Memory B cell (primary cell): ENCODE measurements around the gene HHEX.
A peak's percentile ranks its signal among the peaks of the same experiment; 100 is the strongest.

Experiments used
- ATAC-seq: fragments of 150-1000 bp; cut with Tn5 transposase; 2 replicates; pipeline ENCODE4 v1.10.0; 2021; ENCODE audit warnings: low read depth, mild to moderate bottlenecking, moderate library complexity
- DNase-seq, 2 donors: peaks; one replicate each; pipeline ENCODE4 v3.0.0; 2022; ENCODE audit warnings: low spot score in 2 of 2
- H3K27ac Mint-ChIP-seq: one replicate; pipeline ENCODE4 v1.8.0; 2022; ENCODE audit warnings: mild to moderate bottlenecking, moderate library complexity, mixed read lengths
- H3K27me3 Mint-ChIP-seq: one replicate; pipeline ENCODE4 v1.8.0; 2022; ENCODE audit warnings: mixed read lengths
- H3K36me3 Mint-ChIP-seq: one replicate; pipeline ENCODE4 v1.8.0; 2022; ENCODE audit warnings: mild to moderate bottlenecking, mixed read lengths
- H3K4me1 Mint-ChIP-seq: one replicate; pipeline ENCODE4 v1.8.0; 2022; ENCODE audit warnings: mixed read lengths
- H3K4me3 Mint-ChIP-seq: one replicate; pipeline ENCODE4 v1.8.0; 2022; ENCODE audit warnings: mild to moderate bottlenecking, moderate library complexity, mixed read lengths
- H3K9me3 Mint-ChIP-seq: one replicate; pipeline ENCODE4 v1.8.0; 2022; ENCODE audit warnings: mixed read lengths

HHEX gene

GRCh38 chr10:92699518-92700381 is 10.0 kb downstream of the HHEX start:
- Mint-ChIP-seq H3K27me3 (no peaks in the 10 kb centered on the region), H3K27ac (peak overlapping the region; percentile 67), H3K4me3 (peak overlapping the region; percentile 83), H3K9me3 (no peaks in the 10 kb centered on the region), H3K4me1 (peaks cover 34% of the 10 kb centered on the region), H3K36me3 (peaks cover 4% of the 10 kb centered on the region)
- peak; percentile 56 for ATAC-seq
- DNase-seq, result peak; percentile 23 to 39

GRCh38 chr10:92702301-92702916 is 12.7 kb downstream of the HHEX start:
- Mint-ChIP-seq H3K4me3 (peak overlapping the region; percentile 69), H3K36me3 (no peaks in the 10 kb centered on the region), H3K27me3 (no peaks in the 10 kb centered on the region), H3K9me3 (no peaks in the 10 kb centered on the region), H3K27ac (peak overlapping the region; percentile 31), H3K4me1 (peaks cover 29% of the 10 kb centered on the region)
- ATAC-seq, result peak; percentile 41
- DNase-seq, result no peak

DNA sequence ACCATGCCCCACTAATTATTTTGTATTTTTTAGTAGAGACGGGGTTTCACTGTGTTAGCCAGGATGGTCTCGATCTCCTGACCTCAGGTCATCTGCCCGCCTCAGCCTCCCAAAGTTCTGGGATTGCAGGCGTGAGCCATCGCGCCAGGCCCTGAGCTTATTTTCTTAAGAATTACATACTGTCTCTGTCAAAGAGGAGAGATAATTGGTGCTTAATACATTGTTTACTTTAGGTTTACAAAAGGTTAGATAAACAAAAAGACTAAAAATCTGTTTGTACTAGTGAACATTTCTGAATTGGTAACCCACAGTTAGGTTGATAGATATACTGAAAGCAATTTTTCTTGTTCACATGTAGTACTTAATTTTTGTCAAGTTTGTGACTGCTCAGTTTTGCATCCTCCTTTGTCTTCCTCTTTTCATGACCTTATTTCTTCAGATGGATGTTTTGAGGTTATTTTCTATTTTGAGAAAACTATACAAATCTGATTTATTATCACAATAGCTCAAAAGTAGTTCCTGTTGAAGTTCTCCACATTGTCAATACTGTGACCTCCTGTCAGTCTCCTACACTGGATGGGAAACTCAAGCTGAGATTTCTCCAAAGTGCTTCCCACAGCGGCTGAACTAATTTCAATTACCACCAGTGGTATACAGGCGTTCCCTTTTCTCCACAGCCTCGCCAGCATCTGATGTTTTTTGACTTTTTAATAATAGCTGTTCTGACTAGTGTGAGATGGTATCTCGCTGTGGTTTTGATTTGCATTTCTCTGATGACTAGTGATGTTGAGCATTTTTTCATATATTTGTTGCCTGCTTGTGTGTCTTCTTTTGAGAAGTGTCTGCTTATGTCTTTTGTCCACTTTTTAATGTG is 22.5 kb downstream of the HHEX start:
- Mint-ChIP-seq H3K4me3 (peak overlapping the region; percentile 9), H3K27ac (peak overlapping the region; percentile 76), H3K4me1 (peaks cover 16% of the 10 kb centered on the region), H3K27me3 (no peaks in the 10 kb centered on the region), H3K36me3 (no peaks in the 10 kb centered on the region), H3K9me3 (no peaks in the 10 kb centered on the region)
- ATAC-seq, result peak; percentile 83
- DNase-seq, result peak; percentile 31 to 46

DNA sequence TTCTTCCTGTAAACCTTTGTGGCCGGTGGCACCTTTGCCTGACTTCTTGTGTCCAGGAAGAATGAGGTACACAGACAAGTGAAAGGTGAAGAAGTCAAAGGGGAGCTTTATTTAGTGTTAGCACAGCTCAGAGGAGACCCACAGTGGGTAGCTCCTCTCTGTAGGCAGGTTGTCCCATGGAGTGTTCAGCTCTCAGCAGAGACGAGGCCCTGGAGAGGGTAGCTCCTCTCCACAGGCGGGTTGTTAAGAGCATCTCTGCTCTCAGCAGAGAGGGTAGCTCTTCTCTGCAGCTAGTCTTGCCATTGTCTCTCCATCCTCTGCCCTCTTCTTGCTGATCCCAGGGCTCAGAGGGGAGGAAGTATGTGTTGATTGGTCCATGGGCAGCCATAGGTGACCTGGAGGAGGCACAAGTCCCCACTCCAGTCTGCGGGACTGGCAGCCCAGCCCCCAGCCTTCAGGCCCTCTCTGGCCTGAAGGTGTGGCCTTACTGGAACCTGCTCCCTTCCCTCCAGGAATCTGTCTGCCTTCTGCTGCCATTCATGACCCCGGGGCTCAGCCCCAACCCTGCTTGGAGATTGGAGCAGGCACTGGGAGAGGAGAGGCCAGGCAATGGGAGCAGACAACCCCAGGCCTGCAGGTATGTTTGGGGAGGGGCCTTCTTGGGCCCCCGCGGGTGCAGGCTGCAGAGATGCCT is 24.5 kb downstream of the HHEX start:
- Mint-ChIP-seq H3K36me3 (no peaks in the 10 kb centered on the region), H3K9me3 (no peaks in the 10 kb centered on the region), H3K27me3 (no peaks in the 10 kb centered on the region), H3K4me3 (no peak overlapping the region), H3K4me1 (peaks cover 20% of the 10 kb centered on the region), H3K27ac (no peak overlapping the region)
- ATAC-seq (no peak), DNase-seq (no peak)

DNA sequence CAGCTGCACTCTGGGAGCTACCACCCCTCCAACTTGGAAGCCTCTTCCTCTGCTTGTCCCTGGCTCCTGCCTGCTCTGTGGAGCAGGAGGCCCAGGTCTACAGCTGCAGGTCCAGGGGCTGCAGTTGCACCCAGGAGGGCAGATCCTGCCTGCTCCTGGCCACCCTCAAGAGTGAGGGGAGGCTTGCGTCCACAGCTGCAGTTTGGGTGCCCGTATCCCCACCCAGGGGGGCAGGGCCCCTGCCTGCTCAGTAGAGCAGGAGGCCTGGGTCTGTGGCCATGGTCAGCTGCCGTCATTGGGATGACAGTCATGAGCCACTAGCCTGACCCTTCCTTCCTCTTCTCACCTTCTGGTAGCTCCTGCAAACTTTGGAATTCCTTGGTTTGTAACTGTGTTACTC is 25.1 kb downstream of the HHEX start:
- DNase-seq, result no peak
- no peak for ATAC-seq
- no peaks in the 10 kb centered on the region for H3K9me3 Mint-ChIP-seq
- H3K27ac Mint-ChIP-seq, result no peak overlapping the region
- H3K36me3 Mint-ChIP-seq, result no peaks in the 10 kb centered on the region
- H3K27me3 Mint-ChIP-seq, result no peaks in the 10 kb centered on the region
- H3K4me1 Mint-ChIP-seq, result peaks cover 23% of the 10 kb centered on the region
- no peak overlapping the region for H3K4me3 Mint-ChIP-seq

- H3K4me3 Mint-ChIP-seq, result no peak overlapping the region
- ATAC-seq, result peak; percentile 31
- peaks cover 33% of the 10 kb centered on the region for H3K4me1 Mint-ChIP-seq
- no peaks in the 10 kb centered on the region for H3K9me3 Mint-ChIP-seq
- H3K36me3 Mint-ChIP-seq, result no peaks in the 10 kb centered on the region
- no peaks in the 10 kb centered on the region for H3K27me3 Mint-ChIP-seq
- H3K27ac Mint-ChIP-seq, result peak overlapping the region; percentile 26
- DNase-seq, result no peak
These were observed 30.5 kb downstream of the HHEX start for GRCh38 chr10:92719991-92720830.

- DNase-seq, result no peak
These were observed 31.0 kb downstream of the HHEX start for GRCh38 chr10:92720831-92721165.

DNA sequence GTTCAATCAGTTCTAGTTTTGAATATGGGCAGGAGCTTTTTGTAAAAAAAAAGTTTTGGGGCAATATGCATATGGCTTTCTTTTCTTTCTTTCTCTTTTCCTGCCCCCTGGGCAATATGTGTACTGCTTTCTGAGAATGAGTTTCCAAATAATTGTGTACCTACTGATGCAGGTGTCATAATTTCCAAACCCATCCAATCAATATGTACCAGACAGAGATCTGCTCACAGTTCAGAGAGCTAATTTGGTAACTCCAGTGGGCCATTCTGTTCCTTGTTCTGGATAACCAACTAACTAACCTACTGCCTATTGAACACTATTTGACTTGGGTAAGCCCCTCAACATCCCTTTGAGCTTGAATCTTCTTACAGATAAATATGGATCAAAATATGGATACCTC is 32.6 kb downstream of the HHEX start:
- Mint-ChIP-seq H3K27ac (no peak overlapping the region), H3K36me3 (no peaks in the 10 kb centered on the region), H3K4me3 (no peak overlapping the region), H3K9me3 (no peaks in the 10 kb centered on the region), H3K27me3 (no peaks in the 10 kb centered on the region), H3K4me1 (peaks cover 24% of the 10 kb centered on the region)
- DNase-seq (no peak), ATAC-seq (no peak)

More at GRCh38 chr10:92720831-92721165, 31.0 kb downstream of the HHEX start:
- Mint-ChIP-seq H3K4me3 (no peak overlapping the region), H3K9me3 (no peaks in the 10 kb centered on the region), H3K27ac (no peak overlapping the region), H3K27me3 (no peaks in the 10 kb centered on the region), H3K36me3 (no peaks in the 10 kb centered on the region), H3K4me1 (peaks cover 30% of the 10 kb centered on the region)
- no peak for ATAC-seq

DNA sequence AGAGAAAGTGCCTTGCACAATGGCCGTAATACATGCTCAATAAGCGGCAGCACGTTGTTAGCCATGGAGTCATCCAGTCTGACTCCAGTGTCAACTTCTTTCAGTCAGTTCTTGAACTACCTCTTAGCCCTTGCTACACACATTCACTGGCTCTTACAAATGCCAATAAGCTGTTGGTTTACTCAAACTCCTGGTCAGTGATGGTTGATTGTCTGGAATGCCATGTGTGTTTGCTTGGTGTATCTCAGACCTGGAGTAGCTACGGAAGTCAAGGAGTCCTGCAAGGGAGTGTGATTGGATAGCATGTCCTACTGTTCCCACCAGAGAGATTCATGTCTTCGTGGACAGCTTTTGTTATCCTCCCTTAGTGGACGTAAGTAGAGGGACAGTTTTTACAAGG is 37.4 kb downstream of the HHEX start:
- ATAC-seq, result no peak
- H3K36me3 Mint-ChIP-seq, result no peaks in the 10 kb centered on the region

DNA sequence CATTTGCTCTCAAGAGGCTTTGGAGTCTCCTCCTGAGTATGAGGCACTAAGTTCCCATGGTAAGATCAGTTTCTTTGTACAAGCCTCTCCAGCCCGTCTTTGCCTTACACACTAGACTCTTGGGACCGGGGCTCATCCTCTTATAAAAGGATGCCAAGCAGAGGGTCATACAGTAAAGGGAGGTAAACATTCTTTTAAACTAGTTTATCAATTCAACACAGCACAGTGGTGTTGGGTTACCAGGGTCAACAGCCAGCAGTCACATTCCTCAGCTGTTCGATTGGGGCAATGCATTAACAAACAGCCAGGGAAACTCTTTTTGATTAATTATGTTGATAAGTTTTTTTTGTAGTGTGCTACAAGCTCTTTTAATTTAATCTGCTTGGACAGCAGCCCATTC is 37.8 kb downstream of the HHEX start:
- Mint-ChIP-seq H3K4me3 (no peak overlapping the region), H3K27me3 (no peaks in the 10 kb centered on the region), H3K4me1 (peaks cover 31% of the 10 kb centered on the region), H3K36me3 (no peaks in the 10 kb centered on the region), H3K27ac (no peak overlapping the region), H3K9me3 (no peaks in the 10 kb centered on the region)
- DNase-seq (no peak), ATAC-seq (no peak)

More for the DNA sequence above, 37.4 kb downstream of the HHEX start:
- no peak for DNase-seq
- H3K4me3 Mint-ChIP-seq, result no peak overlapping the region
- H3K4me1 Mint-ChIP-seq, result peaks cover 32% of the 10 kb centered on the region
- no peaks in the 10 kb centered on the region for H3K9me3 Mint-ChIP-seq
- no peak overlapping the region for H3K27ac Mint-ChIP-seq
- no peaks in the 10 kb centered on the region for H3K27me3 Mint-ChIP-seq

GRCh38 chr10:92729886-92730285 is 40.1 kb downstream of the HHEX start:
- Mint-ChIP-seq H3K36me3 (no peaks in the 10 kb centered on the region), H3K4me1 (peaks cover 34% of the 10 kb centered on the region), H3K4me3 (no peak overlapping the region), H3K9me3 (no peaks in the 10 kb centered on the region), H3K27ac (no peak overlapping the region), H3K27me3 (no peaks in the 10 kb centered on the region)
- ATAC-seq (peak; percentile 62), DNase-seq (no peak)

DNA sequence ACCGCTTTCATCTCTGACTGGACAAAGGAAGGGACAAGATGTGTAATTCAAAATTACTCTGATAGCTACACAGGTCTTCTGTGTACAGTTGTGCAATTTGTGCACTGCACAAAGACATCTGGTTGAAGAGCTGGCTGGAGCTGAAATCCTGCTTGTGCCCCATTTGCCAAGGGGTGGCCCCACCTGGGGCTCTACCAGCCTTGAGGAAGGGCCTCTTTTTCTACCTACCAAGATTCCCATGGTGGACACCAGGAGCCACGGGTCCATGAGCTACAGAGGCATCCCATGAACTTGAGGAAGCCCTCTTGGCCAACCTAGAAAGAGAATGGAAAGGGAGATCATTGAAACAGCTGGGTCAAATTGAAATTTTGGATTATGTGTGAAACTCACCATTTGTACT is 43.2 kb downstream of the HHEX start:
- Mint-ChIP-seq H3K4me3 (no peak overlapping the region), H3K9me3 (no peaks in the 10 kb centered on the region), H3K27me3 (no peaks in the 10 kb centered on the region), H3K4me1 (peaks cover 38% of the 10 kb centered on the region), H3K27ac (no peak overlapping the region), H3K36me3 (peaks cover 1% of the 10 kb centered on the region)
- ATAC-seq (no peak), DNase-seq (no peak)

GRCh38 chr10:92734301-92734700 is 44.5 kb downstream of the HHEX start:
- no peaks in the 10 kb centered on the region for H3K27me3 Mint-ChIP-seq
- H3K4me3 Mint-ChIP-seq, result no peak overlapping the region
- peaks cover 3% of the 10 kb centered on the region for H3K36me3 Mint-ChIP-seq
- ATAC-seq (no peak), DNase-seq (no peak)
- H3K4me1 Mint-ChIP-seq, result peaks cover 35% of the 10 kb centered on the region
- no peaks in the 10 kb centered on the region for H3K9me3 Mint-ChIP-seq
- no peak overlapping the region for H3K27ac Mint-ChIP-seq
